HG02678 (cell line): ENCODE measurements around the gene ULK4.
"Not testable (repeated sequence)": the region's sequence is repeated elsewhere in the genome, so short reads cannot be mapped to it uniquely, and the experiment has no call there.

Experiments used
- ATAC-seq: cut with Tn5 transposase; IDR thresholded peaks from one replicate; pipeline ENCODE4 v1.9.1; 2021; ENCODE audit warnings: mild to moderate bottlenecking, moderate library complexity; ENCODE audit not compliant: unreplicated experiment

Gene ULK4

DNA sequence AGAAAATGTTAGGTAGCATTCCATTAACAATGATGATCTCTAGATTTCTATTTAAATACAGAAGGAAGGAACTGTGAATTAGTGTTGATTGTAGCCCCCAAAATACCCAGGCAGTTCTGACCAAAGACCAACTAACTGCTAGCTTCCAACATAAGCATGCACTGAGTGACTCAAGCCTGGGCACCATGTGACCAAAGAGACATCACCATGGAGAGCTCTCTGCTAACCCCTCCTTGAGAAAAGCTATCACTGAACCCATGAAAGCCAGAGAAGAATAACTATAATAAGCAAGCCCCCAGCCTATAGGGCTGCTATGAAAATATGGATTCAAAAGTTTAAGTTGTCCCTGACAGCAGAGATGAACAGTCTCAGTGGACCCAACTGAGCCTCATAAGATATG, 310.2 kb downstream of the ULK4 start:
- no peak for ATAC-seq

DNA sequence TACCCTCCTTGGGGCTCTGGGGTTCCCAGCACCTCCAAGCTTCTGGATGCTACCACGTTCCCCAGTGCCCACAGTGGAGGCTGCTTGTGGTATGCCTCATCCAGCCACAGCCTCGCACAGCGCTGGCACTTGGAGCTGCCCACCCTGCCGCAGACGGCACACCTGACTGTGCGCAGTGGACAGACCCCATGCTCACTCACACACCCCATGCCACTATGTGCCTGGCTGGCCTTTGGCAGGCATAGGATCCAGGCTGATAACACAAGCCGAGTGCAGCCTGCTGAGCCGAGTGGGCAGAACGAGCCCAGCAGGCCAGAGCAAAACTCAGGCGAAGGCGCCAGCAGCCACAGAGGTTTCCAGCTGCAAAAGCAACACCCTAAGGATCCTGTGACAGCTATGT, 311.5 kb downstream of the ULK4 start:
- no peak for ATAC-seq

DNA sequence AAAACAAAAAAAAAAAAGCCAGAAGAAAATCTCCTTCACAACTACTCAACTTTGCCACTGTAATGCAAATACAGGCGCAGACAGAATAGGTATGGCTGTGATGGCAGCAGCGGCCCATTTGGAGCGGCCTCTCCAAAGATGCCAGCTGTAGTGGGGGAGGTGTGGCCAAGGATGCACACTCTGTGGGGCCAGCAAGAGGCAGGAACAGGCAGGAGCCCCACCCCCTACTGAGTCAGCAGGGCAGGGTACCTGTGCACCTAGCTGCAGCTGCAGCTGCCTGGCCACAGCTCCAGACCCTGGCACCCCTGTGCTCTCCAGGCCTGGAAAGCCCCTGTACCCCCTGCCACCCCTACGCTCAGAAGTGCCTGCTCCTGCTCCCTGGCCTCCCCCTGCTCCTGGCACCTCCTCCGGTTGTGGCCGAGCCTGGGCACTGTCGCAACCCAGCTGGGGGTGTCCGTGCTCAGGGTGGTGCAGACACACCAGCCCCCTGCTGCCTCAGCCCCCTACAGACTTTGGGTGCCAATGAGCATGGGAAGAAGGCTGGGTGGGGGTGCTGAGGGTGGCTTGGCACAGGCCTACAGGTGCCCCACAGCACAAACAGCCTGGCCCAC, 312.7 kb downstream of the ULK4 start:
- no peak for ATAC-seq

DNA sequence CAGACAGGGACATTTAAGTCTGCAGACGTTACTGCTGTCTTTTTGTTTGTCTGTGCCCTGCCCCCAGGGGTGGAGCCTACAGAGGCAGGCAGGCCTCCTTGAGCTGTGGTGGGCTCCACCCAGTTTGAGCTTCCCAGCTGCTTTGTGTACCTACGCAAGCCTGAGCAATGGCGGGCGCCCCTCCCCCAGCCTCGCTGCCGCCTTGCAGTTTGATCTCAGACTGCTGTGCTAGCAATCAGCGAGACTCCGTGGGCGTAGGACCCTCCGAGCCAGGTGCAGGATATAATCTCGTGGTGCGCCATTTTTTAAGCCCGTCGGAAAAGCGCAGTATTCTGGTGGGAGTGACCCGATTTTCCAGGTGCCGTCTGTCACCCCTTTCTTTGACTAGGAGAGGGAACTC, 314.2 kb downstream of the ULK4 start:
- ATAC-seq: not testable (repeated sequence)

DNA sequence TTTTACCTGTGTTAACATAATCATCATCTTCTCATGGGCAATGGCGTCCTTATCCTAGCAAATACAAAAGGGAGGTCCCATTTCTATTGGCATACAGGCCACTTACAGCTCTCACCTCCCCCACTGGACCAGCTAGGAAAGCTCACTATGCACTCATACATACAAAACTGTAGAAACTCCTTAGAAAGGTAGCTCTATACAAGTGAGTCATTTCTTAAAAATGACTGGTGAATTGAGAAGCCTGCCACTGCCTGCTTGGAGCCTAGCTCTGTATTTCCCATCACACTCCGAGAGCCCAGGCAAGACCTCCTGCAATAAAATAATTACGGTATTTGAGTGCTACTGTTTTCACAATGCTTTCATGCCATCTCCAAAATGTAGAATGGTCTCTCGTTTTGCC, 321.8 kb downstream of the ULK4 start:
- ATAC-seq: no peak

DNA sequence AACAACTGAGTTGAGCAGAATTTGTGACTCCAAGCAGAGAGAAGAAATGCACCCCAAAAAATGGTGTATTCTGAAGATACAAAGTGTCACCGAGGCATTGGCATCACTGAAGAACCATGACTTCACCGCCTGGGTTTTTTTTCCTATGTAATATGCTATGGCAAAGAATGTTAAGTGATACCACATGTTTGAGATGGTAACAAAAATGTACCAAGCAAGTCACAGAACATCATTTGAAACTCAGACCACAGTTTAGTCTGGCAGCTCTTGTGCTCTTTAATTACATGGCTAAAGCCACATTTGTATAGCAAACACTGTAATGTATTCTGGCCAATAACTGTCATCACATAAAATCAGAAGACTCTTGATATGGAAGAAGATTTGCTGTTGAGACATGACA, 323.5 kb downstream of the ULK4 start:
- no peak for ATAC-seq

DNA sequence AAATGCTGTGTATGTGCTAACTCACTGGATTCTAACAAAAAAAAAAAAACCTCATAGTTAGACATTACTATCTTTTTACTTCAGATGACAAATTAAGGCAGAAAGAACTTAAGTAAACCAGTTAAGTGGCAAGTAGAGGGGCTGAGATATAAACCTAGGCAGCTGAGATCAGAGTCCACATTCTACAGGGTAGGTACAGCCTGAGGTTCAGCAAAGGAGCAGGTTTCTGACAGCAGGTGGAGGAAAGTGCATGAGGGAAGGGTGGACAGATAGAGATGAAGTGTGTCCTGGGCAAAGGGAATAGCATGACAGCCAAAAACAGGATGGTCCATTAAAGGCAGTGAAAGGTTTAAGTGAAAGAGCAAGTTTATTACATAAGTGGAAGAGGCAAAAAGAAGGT, 329.2 kb downstream of the ULK4 start:
- ATAC-seq: no peak

DNA sequence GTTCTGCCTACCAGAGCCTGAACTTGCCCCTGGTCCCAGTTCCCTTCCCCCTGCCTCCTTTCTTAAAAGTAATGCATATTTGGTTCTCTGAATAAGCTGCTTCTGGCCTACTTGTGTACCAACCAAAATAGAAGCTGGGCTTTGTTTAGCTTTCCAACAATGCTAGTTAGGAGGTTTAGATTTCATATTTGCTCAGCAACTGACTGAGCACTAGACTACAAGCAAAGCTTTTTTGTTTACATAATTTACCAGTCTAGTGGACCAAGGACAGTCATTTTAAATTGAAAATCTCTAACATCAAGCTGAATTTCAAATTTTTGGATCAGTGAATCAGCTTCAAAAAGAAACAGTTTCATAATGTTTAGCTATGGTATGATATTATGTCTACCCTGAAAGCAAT, 331.2 kb downstream of the ULK4 start:
- ATAC-seq: no peak

DNA sequence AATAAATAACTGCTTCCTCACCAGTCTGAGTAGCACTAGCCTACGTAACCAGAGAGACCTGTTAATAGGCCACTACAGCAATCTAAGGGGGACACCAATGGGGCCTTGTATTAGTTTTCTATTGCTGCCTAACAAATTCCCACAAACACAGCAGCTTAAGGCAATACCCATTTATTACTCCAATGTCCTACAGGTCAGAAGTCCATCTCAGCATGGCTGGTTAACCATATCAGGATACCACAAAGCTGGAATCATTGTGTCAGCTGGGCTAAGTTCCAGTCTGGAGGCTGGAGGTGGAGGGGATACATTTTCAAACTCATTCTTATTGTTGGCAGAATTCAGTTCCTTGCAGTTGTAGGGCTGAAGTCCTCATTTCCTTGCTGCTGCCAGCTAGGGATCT, 331.9 kb downstream of the ULK4 start:
- no peak for ATAC-seq

DNA sequence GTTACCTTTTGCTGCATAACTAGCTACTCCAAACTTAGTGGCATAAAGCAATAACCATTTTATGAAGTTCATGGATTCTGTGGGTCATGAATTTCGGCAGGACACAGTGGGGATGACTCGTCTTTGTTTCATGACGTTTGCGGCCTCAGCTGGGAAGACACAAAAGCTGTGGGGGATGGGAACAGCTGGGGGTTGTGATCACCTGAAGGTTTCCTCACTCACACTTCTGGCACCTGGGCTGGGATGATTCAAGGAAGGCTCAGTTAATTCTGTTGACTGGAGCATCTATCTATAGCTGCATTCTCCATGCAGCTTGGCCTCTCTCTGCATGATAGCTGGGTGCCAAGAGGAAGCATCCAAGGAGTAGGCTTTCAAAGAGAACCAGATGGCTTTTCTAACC, 332.8 kb downstream of the ULK4 start:
- no peak for ATAC-seq

DNA sequence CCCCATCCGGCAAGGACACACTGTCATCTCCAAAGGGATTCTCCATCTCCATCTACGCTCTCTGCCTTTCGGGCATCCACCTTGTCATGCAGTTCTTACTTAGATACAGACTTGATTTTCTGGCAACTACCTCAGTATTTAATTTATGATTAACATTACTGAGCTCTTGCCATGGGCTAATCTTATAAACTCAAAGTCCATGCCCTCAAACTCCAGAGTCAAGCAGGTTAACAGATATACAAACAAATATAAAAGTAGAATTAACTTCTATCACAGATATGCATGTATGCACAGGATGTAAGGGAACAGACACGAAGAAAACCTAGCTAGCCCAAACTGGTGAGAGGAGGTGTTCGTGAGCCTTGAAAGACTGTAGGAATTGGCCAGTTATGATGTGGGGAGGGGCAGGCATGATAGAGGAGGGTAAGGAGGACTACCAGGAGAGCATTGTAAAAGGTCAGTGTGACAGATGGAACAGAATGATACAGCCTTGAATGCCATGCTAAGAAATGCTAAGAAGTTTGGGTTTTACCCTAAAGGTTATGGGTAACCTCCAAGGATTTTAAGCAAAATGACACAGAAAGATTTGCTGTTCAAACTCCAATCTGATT, 334.3 kb downstream of the ULK4 start:
- no peak for ATAC-seq

DNA sequence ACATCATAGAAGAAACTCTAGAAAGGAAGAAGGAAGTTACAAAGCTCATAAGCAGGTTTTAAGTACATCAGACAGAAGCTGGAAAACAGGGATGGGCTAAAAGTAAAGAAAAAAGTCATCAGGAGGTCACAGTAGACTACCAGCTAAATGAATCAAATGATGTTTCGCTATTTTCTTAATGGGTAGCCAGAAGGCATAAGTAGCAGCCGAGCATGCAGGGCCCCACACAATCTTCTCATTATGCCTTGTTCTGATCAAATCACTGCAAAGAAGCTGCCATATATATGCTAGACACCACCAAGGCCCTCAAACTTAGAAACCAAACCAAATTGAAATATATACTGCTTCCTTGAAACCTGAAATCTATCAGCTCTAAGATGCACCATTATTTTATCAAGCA, 349.1 kb downstream of the ULK4 start:
- ATAC-seq: no peak

DNA sequence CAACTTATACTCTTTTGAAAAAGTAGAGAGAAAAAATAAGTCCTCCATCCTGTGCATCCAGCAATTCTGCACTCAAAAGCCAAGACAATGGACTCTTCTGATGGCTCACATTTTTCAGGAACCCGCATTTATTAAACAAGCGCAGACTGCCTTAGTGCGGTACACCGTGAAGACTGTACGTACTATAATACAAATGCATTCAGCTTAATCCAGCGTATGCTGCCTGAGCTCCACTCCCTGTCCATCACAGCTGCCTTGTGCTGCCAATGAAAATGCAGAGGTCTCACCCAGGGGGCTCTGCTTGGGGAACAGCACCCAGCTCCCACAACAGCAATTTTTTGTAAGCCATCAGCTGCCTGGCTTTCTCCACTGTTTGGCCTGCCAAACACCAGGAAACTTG, 350.9 kb downstream of the ULK4 start:
- no peak for ATAC-seq

DNA sequence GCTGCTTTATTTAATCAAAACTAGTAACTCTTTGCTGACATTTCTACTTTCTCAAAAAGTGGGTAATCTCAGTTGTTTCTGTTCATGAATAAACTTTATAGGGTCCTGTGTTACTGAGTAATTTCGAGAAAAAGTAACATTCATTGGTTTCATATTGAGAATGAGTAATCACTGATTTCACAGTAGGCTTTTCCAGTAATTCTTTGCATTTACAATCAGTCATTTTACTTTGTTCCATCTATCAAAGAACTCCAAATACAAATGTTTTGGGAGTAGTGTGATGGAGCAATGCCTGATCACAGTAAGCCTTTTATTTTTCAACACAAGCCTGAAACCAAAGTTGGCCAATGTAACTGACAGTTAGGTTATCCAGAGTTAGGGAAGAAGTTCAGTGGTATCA, 353.6 kb downstream of the ULK4 start:
- no peak for ATAC-seq

DNA sequence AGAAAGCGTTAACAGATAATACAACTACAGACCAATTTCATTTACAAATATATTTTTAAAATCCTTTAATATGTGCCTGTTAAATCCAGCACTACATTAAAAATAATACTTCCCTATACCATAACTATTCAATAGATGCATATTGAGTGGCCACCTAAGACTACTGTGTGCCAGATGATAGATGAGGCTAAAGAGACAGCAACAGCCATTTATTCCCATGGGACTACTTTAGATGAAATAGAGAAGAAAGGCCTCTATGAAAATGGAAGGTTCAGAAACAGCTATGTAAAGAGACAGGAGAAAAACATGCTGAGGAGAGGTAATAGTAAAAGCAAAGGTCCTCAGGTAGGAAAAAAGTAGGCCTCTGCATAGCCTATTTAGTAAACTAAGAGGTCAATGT, 358.1 kb downstream of the ULK4 start:
- no peak for ATAC-seq

DNA sequence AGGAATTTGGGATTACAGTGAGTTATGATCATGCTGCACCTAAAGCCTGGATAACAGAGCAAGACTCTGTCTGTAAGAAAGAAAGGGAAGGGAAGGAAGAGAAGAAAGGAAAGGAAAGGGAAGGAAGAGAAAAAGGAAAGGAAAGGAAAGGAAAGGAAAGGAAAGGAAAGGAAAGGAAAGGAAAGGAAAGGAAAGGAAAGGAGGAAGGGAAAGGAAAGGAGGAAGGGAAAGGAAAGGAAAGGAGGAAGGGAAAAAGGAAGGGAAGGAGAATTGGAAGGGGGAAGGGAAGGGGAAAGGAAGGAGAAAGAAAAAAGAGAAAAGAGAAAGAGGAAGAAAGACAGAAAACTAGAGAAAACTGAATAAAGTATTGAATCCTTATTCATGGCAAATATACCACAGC, 359.8 kb downstream of the ULK4 start:
- ATAC-seq: no peak

DNA sequence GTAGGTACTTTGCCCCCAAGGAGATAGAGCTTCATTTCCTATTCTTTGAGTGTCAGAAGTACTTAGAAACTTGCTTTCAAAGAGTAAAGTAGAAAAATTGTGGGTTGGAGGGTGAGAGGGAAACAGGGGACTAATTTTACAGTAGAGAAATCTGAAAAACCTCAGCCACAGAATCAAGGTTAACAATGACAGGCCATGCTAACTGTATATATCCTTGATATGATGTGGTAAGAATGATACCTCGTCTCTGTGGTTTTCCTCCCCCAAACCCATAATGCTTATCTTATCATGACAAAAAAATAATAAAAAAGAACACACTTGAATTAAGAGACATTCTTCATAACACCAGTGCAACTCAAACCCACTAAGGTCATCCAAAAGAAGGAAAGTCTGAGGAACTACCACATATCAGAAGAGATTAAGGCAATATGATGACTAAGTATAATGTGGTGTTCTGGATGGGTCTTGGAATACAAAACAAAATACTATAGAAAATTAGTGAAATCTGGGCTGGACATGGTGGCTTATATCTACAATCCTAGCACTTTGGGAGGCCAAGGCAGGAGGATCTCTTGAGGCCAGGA, 360.4 kb downstream of the ULK4 start:
- ATAC-seq: no peak

DNA sequence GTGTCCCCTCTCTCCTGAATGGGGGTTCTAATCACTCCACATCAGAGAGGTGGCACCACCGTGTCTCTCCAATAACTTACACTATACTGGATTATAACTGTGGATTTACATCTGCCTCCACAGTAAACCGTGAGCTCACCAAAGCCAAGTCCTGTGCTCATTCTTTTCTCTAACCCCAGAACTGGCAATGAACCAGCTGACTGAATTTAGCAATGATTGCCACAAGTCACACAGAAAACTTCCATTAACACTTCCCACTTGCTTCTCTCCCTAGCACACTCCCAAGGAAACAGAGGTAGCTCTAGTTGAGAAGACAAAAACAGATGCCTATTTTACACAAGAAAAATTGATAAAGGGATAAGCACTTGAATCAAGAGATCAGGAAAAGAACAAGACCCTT, 361.3 kb downstream of the ULK4 start:
- no peak for ATAC-seq

DNA sequence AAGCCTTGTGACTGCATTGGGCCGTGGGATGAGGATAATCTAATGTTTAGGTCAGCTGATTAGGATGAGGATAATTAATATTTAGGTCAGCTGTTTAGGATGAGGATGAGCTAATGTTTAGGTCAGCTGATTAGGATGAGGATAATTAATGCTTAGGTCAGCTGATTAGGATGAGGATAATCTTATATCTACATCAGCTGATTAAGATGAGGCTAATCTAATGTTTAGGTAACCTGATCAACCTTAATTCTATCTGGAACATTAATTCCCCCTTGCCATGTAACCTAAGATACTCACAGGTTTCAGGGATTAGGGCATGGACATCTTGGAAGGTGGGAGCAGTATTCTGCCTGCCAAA, 362.8 kb downstream of the ULK4 start:
- ATAC-seq: no peak

DNA sequence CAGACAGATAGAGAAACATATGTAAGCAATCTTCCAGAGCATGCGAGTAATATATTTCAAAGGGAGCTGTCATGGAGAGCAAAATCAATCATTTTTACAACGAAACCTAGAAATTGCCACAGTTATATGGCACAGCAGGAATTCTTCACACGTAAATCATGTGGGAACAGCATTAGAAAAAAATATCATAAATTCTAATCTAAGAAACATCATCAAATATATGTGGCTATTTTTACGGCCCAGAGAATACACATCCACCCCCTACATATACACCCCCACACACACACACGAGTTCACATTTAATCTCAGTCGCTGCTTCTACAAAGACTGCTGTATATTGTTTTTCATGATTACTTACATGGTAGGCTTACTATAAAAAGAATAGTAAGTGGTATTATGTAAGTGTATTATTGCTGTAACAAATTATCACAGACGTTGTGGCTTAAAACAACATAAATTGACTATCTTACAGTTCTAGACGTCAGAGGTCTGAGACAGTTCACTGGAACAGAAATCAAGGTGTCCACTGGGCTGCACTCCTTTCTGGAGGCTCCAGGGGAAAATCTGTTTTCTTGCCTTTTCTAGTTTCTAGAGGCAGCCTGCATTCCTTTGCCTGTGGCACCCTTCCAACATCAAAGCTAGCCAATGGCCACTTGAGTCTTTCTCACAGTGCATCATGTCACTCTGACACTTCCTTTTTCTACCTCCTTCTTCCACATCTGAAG, 363.3 kb downstream of the ULK4 start:
- ATAC-seq: no peak

DNA sequence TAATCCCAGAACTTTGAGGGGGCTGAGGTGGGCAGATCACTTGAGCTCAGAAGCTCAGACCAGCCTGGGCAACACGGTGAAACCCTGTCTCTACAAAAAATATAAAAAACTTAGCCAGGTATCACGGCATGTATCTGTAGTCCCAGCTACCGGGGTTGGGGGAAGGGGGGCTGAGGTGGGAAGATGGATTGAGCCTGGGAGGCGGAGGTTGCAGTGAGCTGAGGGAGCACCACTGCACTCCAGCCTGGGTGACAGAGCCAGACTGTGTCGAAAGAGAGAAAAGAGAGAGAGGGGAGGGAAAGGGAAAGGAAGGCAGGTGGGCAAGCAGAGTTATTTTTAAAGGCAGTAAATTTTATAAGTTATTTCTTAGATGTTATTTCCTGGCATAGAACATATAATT, 368.1 kb downstream of the ULK4 start:
- no peak for ATAC-seq

DNA sequence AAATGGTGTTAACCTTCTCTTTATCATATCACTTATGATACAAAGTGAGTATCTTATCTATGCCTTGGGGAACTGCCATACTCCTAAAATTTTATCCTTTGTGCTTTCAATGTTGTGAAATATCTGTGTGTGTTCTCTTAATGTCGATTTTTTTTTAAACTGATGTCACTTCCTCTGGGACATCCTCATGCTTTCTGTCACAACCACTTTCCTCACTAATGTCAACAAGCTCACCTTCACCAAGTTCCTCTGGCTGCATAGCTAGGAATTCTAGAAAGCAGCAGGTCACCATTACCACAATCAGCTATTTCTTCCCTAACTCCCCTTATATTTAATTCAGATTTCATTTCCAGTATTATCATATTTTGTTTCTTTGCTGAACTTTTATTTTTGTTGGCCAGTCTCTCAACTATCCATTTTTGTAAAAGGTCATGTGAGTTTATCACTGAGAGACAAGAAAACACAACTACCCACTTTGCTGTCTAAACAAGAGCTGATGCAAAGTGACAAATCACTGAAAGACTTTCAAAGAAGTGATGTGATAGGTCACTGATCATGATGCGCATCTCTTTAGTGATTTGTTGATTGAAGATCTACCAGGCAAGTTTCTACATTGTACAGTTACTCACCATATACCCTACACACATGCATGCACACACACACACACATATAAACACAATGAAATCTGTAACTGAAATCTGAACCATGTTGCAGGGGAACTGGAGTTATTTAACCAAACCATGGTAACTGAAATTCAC, 369.0 kb downstream of the ULK4 start:
- no peak for ATAC-seq
